ENCODE measurements around the gene ZNF541.

DNA sequence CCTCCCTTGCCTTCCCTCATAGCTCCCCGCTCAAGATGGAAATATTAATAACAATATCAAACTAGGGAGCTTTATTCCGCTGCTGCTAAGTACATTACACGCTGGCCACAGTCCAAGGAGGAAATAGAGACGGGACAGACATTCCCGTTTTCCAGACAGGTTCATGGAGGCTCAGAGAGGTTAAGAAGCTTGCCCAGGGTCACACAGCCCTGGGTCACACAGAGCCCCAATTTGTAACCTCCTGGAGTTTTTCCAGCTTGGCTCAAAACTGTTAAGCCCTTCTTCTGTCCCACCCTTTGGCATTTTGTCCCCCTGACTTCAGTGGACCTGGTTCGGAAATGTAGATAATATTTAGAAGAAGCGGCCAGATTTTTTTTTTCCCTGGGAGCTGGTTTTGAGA is 38.0 kb upstream of the ZNF541 start:
- TF ChIP-seq POLR2A (IDR thresholded peaks at IDR 0.05): no peak
- TF ChIP-seq, protein P1, sequence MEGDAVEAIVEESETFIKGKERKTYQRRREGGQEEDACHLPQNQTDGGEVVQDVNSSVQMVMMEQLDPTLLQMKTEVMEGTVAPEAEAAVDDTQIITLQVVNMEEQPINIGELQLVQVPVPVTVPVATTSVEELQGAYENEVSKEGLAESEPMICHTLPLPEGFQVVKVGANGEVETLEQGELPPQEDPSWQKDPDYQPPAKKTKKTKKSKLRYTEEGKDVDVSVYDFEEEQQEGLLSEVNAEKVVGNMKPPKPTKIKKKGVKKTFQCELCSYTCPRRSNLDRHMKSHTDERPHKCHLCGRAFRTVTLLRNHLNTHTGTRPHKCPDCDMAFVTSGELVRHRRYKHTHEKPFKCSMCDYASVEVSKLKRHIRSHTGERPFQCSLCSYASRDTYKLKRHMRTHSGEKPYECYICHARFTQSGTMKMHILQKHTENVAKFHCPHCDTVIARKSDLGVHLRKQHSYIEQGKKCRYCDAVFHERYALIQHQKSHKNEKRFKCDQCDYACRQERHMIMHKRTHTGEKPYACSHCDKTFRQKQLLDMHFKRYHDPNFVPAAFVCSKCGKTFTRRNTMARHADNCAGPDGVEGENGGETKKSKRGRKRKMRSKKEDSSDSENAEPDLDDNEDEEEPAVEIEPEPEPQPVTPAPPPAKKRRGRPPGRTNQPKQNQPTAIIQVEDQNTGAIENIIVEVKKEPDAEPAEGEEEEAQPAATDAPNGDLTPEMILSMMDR (IDR thresholded peaks at IDR 0.05): no peak
